ENCODE measurements around the gene TOX2. TPM values are rescaled to one million over a fixed set of nuclear protein-coding genes. Genes with fewer than 3 reads are reported as not detected.
"Not testable (repeated sequence)": the region's sequence is repeated elsewhere in the genome, so short reads cannot be mapped to it uniquely, and the experiment has no call there.

The TOX2 gene
- total RNA-seq, 4 donors from 2014 or later, result 0.20 to 0.42 TPM; not detected in 2

DNA sequence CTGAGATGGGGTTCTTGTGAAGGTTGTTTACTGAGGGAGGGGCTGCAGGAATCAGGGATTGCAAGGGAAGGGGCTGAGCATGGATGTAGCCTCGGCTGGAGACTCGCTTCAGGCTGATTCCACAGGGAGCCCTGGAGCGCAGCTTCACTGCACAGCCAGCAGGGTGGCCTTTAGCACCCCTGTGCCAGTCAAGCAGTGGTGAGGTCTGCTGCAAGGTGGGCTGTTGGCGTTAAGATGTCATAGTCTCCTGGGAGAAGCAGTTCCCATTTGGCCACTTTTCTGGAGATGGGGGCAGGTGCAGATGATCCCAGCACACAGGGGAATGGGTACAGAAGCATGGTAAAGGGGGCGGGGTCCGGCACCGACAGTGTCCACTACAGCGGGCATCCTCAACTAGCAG is 126.3 kb downstream of the TOX2 start:
- intact Hi-C loops (cut with DNase I; ENCODE audit: low total_unique reads), result no loop called here
- Histone ChIP-seq H3K36me3 (no peaks in the 10 kb centered on the region), H3K9me3 (no peaks in the 10 kb centered on the region), H3K27ac (no peak overlapping the region), H3K27me3 (peaks cover 5 to 20% (median 8%) of the 10 kb centered on the region in 3 donors), H3K4me1 (no peaks in the 10 kb centered on the region), H3K4me3 (no peak overlapping the region)
- no peak for DNase-seq
- no peak for ATAC-seq
- in situ Hi-C loops (cut with MboI; ENCODE audit: low sequenced_read_pairs in 4 of 4), result no loop called here
- TF ChIP-seq, protein P1, sequence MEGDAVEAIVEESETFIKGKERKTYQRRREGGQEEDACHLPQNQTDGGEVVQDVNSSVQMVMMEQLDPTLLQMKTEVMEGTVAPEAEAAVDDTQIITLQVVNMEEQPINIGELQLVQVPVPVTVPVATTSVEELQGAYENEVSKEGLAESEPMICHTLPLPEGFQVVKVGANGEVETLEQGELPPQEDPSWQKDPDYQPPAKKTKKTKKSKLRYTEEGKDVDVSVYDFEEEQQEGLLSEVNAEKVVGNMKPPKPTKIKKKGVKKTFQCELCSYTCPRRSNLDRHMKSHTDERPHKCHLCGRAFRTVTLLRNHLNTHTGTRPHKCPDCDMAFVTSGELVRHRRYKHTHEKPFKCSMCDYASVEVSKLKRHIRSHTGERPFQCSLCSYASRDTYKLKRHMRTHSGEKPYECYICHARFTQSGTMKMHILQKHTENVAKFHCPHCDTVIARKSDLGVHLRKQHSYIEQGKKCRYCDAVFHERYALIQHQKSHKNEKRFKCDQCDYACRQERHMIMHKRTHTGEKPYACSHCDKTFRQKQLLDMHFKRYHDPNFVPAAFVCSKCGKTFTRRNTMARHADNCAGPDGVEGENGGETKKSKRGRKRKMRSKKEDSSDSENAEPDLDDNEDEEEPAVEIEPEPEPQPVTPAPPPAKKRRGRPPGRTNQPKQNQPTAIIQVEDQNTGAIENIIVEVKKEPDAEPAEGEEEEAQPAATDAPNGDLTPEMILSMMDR (IDR thresholded peaks at IDR 0.05 in 4 of 5, conservative IDR thresholded peaks at IDR 0.05 in 1 of 5), result no peak
- no peak for TF ChIP-seq POLR2A (IDR thresholded peaks at IDR 0.05)

DNA sequence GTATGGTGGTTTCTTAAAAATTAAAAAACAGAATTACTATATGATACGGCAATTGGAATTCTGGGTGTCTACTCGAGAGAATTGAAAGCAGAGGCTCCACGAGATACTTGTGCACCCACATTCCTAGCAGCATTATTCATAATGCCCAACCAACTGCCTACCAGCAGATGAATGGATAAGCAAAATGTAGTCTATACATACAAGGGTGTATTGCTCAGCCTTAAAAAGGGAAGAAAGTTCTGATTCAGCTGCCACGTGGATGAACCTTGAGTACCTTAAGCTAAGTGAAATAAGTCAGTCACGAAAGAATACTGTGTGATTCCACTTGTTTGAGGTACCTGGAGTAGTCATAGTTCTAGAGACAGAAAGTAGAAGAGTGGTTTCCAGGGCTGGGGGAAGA is 130.1 kb downstream of the TOX2 start:
- H3K4me3 ChIP-seq; H3K27ac ChIP-seq; in situ Hi-C loops (cut with MboI; ENCODE audit: low sequenced_read_pairs in 4 of 4); H3K27me3 ChIP-seq; H3K9me3 ChIP-seq; intact Hi-C loops (cut with DNase I; ENCODE audit: low total_unique reads); ATAC-seq; H3K36me3 ChIP-seq; H3K4me1 ChIP-seq; DNase-seq: not testable (repeated sequence)

DNA sequence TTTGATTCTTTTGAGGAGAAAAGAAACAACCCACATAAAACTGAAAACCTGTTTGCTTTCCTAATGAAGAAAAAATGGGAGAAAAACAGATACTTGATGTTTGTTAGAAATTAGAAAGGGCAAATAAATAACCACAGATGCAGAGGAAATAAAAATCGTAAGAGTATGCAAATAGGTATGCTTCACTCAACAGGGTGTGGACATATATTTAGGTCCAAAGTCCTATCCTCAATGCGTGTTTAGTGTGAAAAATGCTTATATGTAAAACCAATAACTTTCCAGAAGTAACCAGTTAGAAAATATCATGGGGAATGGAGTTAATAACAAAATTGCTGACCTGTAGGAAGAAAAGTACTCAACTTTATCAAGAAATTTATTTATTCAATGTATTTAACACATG is 135.7 kb downstream of the TOX2 start:
- DNase-seq, result no peak
- no peak for ATAC-seq
- Histone ChIP-seq H3K4me3 (no peak overlapping the region), H3K27ac (no peak overlapping the region), H3K4me1 (no peaks in the 10 kb centered on the region), H3K27me3 (no peaks in the 10 kb centered on the region), H3K9me3 (no peaks in the 10 kb centered on the region), H3K36me3 (no peaks in the 10 kb centered on the region)
- in situ Hi-C loops (cut with MboI; ENCODE audit: low sequenced_read_pairs in 4 of 4), result no loop called here
- TF ChIP-seq, protein P1 (IDR thresholded peaks at IDR 0.05 in 4 of 5, conservative IDR thresholded peaks at IDR 0.05 in 1 of 5), result no peak
- TF ChIP-seq POLR2A (IDR thresholded peaks at IDR 0.05), result no peak
- intact Hi-C loops (cut with DNase I; ENCODE audit: low total_unique reads), result no loop called here

DNA sequence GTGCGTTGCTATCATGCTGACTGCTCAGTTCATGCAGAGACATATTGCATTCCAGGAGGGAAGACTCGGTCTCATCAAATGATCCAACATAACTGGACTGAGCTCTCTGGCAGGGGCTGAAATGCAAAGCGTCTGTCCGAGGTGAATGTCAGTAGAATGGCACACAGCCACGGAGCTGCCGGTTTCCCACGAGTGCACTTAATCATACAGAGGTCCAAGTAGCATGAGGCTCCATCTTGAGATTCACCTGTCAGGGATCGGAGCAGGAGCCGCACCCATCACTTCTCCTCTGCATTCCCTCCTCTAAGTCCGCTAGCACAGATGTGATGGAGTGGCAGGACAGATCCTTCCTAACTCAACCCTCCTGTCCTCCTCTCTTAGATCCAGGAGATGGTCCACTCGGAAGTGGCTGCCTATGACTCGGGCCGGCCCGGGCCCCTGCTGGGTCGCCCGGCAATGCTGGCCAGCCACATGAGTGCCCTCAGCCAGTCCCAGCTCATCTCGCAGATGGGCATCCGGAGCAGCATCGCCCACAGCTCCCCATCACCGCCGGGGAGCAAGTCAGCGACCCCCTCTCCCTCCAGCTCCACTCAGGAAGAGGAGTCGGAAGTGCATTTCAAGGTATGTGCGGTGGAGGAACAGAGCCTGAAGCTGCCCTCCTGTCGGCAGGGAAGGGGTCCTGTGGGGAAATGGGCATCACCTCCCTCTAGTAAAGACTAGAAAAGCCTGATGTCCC is 136.4 kb downstream of the TOX2 start:
- no peaks in the 10 kb centered on the region for H3K27me3 ChIP-seq
- no peaks in the 10 kb centered on the region for H3K9me3 ChIP-seq
- TF ChIP-seq, protein P1 (IDR thresholded peaks at IDR 0.05 in 4 of 5, conservative IDR thresholded peaks at IDR 0.05 in 1 of 5), result no peak
- no peak for TF ChIP-seq POLR2A (IDR thresholded peaks at IDR 0.05)
- no peak overlapping the region for H3K4me3 ChIP-seq
- no peaks in the 10 kb centered on the region for H3K4me1 ChIP-seq
- no peaks in the 10 kb centered on the region for H3K36me3 ChIP-seq
- in situ Hi-C loops (cut with MboI; ENCODE audit: low sequenced_read_pairs in 4 of 4), result no loop called here
- H3K27ac ChIP-seq, result no peak overlapping the region
- intact Hi-C loops (cut with DNase I; ENCODE audit: low total_unique reads), result no loop called here
- DNase-seq, result no peak
- ATAC-seq, result no peak

DNA sequence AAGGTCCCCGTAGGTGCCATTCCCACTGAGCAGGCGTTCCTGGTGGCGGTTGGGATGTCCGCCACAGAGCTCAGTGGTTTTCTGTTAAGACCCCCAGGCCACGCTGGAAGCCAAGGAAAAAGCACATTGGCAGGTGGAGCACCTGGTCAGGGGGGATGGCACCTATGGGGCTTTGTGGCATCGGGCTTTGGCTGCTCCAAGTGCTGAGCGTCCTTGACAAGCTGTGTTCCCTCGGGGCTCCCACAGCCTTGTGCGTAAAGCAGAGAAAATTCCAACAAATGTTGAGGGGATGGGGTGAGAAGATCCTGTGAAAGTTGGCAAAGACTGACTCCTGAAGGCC is 137.0 kb downstream of the TOX2 start:
- TF ChIP-seq POLR2A (IDR thresholded peaks at IDR 0.05), result no peak
- TF ChIP-seq, protein P1 (IDR thresholded peaks at IDR 0.05 in 4 of 5, conservative IDR thresholded peaks at IDR 0.05 in 1 of 5), result no peak
- in situ Hi-C loops (cut with MboI; ENCODE audit: low sequenced_read_pairs in 4 of 4), result no loop called here
- Histone ChIP-seq H3K4me1 (no peaks in the 10 kb centered on the region), H3K4me3 (no peak overlapping the region), H3K27me3 (no peaks in the 10 kb centered on the region), H3K27ac (no peak overlapping the region), H3K36me3 (no peaks in the 10 kb centered on the region), H3K9me3 (no peaks in the 10 kb centered on the region)
- DNase-seq (no peak), ATAC-seq (no peak)
- intact Hi-C loops (cut with DNase I; ENCODE audit: low total_unique reads), result no loop called here

All from gastrocnemius medialis (tissue), 4 donors.